GM23338 (cell line): ENCODE data around the gene PLCG2.

ENCODE experiments used
- EZH2phosphoT487 ChIP-seq: fragments of 200-600 bp; sonication (generic); IDR thresholded peaks from one replicate; pipeline ENCODE4 v1.8.1; 2018; ENCODE audit warnings: antibody characterized with exemption; ENCODE audit not compliant: unreplicated experiment
- STAT1 ChIP-seq: IDR thresholded peaks from one replicate; pipeline ENCODE4 v1.6.1; 2016; ENCODE audit warnings: antibody characterized with exemption; ENCODE audit not compliant: unreplicated experiment
- TF ChIP-seq, protein P1 (sequence below), 2 experiments: fragments of 200-600 bp in 1 of 2; sonication (generic) in 1 of 2; conservative IDR thresholded peaks; 2 replicates each; pipeline versions ENCODE4 v1.5.1 to v1.6.1; 2016 to 2017; ENCODE audit warnings: antibody characterized with exemption in 2 of 2, low read depth in 2 of 2, mild to moderate bottlenecking in 2 of 2, moderate library complexity in 1 of 2
- TF ChIP-seq, protein P2 (sequence below): IDR thresholded peaks from 2 replicates; pipeline ENCODE4 v1.6.1; 2016; ENCODE audit warnings: antibody characterized with exemption

- TF ChIP-seq, protein P1, sequence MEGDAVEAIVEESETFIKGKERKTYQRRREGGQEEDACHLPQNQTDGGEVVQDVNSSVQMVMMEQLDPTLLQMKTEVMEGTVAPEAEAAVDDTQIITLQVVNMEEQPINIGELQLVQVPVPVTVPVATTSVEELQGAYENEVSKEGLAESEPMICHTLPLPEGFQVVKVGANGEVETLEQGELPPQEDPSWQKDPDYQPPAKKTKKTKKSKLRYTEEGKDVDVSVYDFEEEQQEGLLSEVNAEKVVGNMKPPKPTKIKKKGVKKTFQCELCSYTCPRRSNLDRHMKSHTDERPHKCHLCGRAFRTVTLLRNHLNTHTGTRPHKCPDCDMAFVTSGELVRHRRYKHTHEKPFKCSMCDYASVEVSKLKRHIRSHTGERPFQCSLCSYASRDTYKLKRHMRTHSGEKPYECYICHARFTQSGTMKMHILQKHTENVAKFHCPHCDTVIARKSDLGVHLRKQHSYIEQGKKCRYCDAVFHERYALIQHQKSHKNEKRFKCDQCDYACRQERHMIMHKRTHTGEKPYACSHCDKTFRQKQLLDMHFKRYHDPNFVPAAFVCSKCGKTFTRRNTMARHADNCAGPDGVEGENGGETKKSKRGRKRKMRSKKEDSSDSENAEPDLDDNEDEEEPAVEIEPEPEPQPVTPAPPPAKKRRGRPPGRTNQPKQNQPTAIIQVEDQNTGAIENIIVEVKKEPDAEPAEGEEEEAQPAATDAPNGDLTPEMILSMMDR (conservative IDR thresholded peaks at IDR 0.05; ENCODE audit: low read depth in 2 of 2), result no peak
- TF ChIP-seq, protein P2, sequence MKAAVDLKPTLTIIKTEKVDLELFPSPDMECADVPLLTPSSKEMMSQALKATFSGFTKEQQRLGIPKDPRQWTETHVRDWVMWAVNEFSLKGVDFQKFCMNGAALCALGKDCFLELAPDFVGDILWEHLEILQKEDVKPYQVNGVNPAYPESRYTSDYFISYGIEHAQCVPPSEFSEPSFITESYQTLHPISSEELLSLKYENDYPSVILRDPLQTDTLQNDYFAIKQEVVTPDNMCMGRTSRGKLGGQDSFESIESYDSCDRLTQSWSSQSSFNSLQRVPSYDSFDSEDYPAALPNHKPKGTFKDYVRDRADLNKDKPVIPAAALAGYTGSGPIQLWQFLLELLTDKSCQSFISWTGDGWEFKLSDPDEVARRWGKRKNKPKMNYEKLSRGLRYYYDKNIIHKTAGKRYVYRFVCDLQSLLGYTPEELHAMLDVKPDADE, result no peak
- no peak for TF ChIP-seq STAT1
- no peak for TF ChIP-seq EZH2phosphoT487
Observed at GRCh38 chr16:81803332-81803731, 24.2 kb downstream of the PLCG2 start.
